OCI-LY1 (cell line): ENCODE results near the gene ZFYVE1.

Source experiments
- EZH2 ChIP-seq: fragments of 200-600 bp; sonication (generic), shearing (Covaris generic); IDR thresholded peaks from 2 replicates; pipeline ENCODE4 v1.8.0; 2017; ENCODE audit warnings: borderline replicate concordance, mixed run types, mild to moderate bottlenecking, antibody characterized with exemption, low read length, moderate library complexity, mixed read lengths
- TF ChIP-seq, protein P1 (sequence below): fragments of 200-600 bp; sonication (generic), shearing (Covaris generic); IDR thresholded peaks from 2 replicates; pipeline ENCODE4 v1.5.1; 2017; ENCODE audit warnings: mild to moderate bottlenecking, antibody characterized with exemption, low read length, moderate library complexity, mixed read lengths

DNA sequence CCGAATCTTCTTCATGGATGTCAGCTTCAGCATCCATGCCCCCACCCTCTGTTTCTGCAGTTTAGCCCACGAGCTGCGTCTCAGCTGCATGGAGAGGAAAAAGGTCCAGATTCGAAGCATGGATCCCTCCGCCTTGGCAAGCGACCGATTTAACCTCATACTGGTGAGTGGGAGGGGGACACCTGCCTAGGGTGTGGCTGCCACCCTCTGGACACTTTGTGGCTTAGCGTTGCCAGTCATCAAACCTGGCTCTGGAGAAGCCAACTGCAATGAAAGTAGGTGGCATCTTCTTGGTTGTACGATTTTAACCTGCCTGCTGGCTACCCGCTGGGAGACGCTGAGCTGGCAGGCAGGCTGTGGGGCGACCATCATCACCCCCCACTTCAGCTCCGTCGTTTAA is 84.0 kb downstream of the ZFYVE1 start:
- TF ChIP-seq, protein P1, sequence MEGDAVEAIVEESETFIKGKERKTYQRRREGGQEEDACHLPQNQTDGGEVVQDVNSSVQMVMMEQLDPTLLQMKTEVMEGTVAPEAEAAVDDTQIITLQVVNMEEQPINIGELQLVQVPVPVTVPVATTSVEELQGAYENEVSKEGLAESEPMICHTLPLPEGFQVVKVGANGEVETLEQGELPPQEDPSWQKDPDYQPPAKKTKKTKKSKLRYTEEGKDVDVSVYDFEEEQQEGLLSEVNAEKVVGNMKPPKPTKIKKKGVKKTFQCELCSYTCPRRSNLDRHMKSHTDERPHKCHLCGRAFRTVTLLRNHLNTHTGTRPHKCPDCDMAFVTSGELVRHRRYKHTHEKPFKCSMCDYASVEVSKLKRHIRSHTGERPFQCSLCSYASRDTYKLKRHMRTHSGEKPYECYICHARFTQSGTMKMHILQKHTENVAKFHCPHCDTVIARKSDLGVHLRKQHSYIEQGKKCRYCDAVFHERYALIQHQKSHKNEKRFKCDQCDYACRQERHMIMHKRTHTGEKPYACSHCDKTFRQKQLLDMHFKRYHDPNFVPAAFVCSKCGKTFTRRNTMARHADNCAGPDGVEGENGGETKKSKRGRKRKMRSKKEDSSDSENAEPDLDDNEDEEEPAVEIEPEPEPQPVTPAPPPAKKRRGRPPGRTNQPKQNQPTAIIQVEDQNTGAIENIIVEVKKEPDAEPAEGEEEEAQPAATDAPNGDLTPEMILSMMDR: no peak
- TF ChIP-seq EZH2: no peak
